K562 (cell line): Measurements from ENCODE around the gene KLK10. TPM values are rescaled to one million over a fixed set of nuclear protein-coding genes. Genes with fewer than 3 reads are reported as not detected.
A peak's percentile ranks its signal among the peaks of the same experiment; 100 is the strongest.

Experiments
- ARID1B ChIP-seq: fragments of 450-650 bp; IDR thresholded peaks from 2 replicates; pipeline ENCODE4 v1.6.1; 2016; ENCODE audit warnings: antibody characterized with exemption, mild to moderate bottlenecking, inconsistent platforms
- ATF1 ChIP-seq, 2 experiments: fragments of 450-650 bp in 1 of 2; IDR thresholded peaks; 2 replicates each; pipeline ENCODE4 v1.6.1; 2016; ENCODE audit warnings: missing compliant biosample characterization in 1 of 2, missing genetic modification characterization in 1 of 2
- ATF7 ChIP-seq: fragments of 450-650 bp; IDR thresholded peaks from 2 replicates; pipeline ENCODE4 v1.7.1; 2014; ENCODE audit warnings: mild to moderate bottlenecking, moderate library complexity
- BRCA1 ChIP-seq, 2 experiments: fragments of 450-650 bp in 1 of 2; sonication (generic) in 1 of 2; formaldehyde crosslinking in 1 of 2; IDR thresholded peaks; 2 replicates each; pipeline versions ENCODE4 v1.5.0 to v1.6.1; 2017 to 2020; ENCODE audit warnings: mild to moderate bottlenecking in 1 of 2, missing genetic modification reagents in 1 of 2
- CREM ChIP-seq: IDR thresholded peaks from 2 replicates; pipeline ENCODE4 v1.6.1; 2014; ENCODE audit warnings: antibody characterized with exemption, low read depth
- CTBP1 ChIP-seq: fragments of 450-650 bp; IDR thresholded peaks from 2 replicates; pipeline ENCODE4 v1.6.1; 2016; ENCODE audit warnings: borderline replicate concordance
- EP400 ChIP-seq: fragments of 450-650 bp; IDR thresholded peaks from 2 replicates; pipeline ENCODE4 v1.6.1; 2017; ENCODE audit warnings: antibody characterized with exemption, mild to moderate bottlenecking, moderate library complexity
- HDAC2 ChIP-seq: fragments of 450-650 bp; IDR thresholded peaks from 2 replicates; pipeline ENCODE4 v1.6.1; 2016; ENCODE audit warnings: mild to moderate bottlenecking
- HDAC3 ChIP-seq: fragments of 450-650 bp; IDR thresholded peaks from 2 replicates; pipeline ENCODE4 v1.6.1; 2018; ENCODE audit warnings: borderline replicate concordance, mild to moderate bottlenecking, moderate library complexity; ENCODE audit not compliant: partially characterized antibody
- HNRNPLL ChIP-seq: fragments of 200-400 bp; formaldehyde crosslinking; IDR thresholded peaks from 2 replicates; pipeline ENCODE4 v1.6.1; 2017; ENCODE audit warnings: low read length, low read depth, mild to moderate bottlenecking; ENCODE audit not compliant: poor library complexity, severe bottlenecking
- MAFG ChIP-seq: fragments of 450-650 bp; conservative IDR thresholded peaks from 2 replicates; pipeline ENCODE4 v1.6.1; 2016; ENCODE audit warnings: missing genetic modification characterization, missing compliant biosample characterization
- PYGO2 ChIP-seq: fragments of 450-650 bp; IDR thresholded peaks from 2 replicates; pipeline ENCODE4 v1.6.1; 2016; ENCODE audit warnings: mild to moderate bottlenecking, missing genetic modification characterization, moderate library complexity, missing compliant biosample characterization
- RCOR1 ChIP-seq, 2 experiments: IDR thresholded peaks; 2 replicates each; pipeline ENCODE4 v1.6.1; 2012; ENCODE audit warnings: low read depth in 2 of 2, low read length in 2 of 2, borderline replicate concordance in 1 of 2, improper control_type of control experiment in 1 of 2
- SRF ChIP-seq, 2 experiments: fragments of 250-450, 450-650 bp in 1 of 2; sonication (Bioruptor Pico) in 1 of 2; sonication (generic) in 1 of 2; formaldehyde crosslinking; IDR thresholded peaks; 2 replicates each; pipeline versions ENCODE4 v1.5.0 to v1.5.1; 2020 to 2022; ENCODE audit warnings: mild to moderate bottlenecking in 1 of 2, missing genetic modification reagents in 1 of 2
- ZNF699 ChIP-seq: fragments of 250-450 bp; sonication (Bioruptor Pico); IDR thresholded peaks from 2 replicates; pipeline ENCODE4 v1.8.0; 2021; ENCODE audit warnings: mild to moderate bottlenecking, moderate library complexity; ENCODE audit not compliant: insufficient replicate concordance
- polyA plus RNA-seq, 8 experiments: library from polyadenylated mRNA; depleted of rRNA in 4 of 8; stranded (reverse) in 5 of 8; unstranded in 3 of 8; fragments of >200 nt; fragmentation: Nextera tagmentation in 2 of 8; fragmentation: Illumina TruSeq in 1 of 8; extraction: Ambion mirVana in 2 of 8; extraction: Trizol in 1 of 8; gene quantifications; 2 replicates each; pipeline versions ENCODE4 v1.2.1 to v1.2.3, GENCODE V29; 2011 to 2014; ENCODE audit warnings: inconsistent platforms in 1 of 8, missing spikeins in 1 of 8
- total RNA-seq, 7 experiments: library from RNA; depleted of rRNA in 6 of 7; stranded (reverse); fragments of >200 nt in 6 of 7; fragmentation: Illumina TruSeq in 2 of 7; extraction: Trizol in 2 of 7; gene quantifications; 2 replicates each; pipeline versions ENCODE4 v1.2.1 to v1.2.3, GENCODE V29; 2011 to 2021; ENCODE audit warnings: low replicate concordance in 1 of 7
- TF ChIP-seq, protein P1 (sequence below): fragments of 450-650 bp; IDR thresholded peaks from 2 replicates; pipeline ENCODE4 v1.6.1; 2016
- TF ChIP-seq, protein P2 (sequence below), 2 experiments: IDR thresholded peaks; 2 replicates each; pipeline ENCODE4 v1.6.1; 2012; ENCODE audit warnings: improper control_type of control experiment in 2 of 2, low read depth in 2 of 2, low read length in 2 of 2, borderline replicate concordance in 1 of 2

The KLK10 gene
- total and polyA plus RNA-seq, 9 of the 15 experiments (the other 6 are each of a cell fraction or from before 2014, with no cell fraction given) = 0.11 TPM; not detected in 8

DNA sequence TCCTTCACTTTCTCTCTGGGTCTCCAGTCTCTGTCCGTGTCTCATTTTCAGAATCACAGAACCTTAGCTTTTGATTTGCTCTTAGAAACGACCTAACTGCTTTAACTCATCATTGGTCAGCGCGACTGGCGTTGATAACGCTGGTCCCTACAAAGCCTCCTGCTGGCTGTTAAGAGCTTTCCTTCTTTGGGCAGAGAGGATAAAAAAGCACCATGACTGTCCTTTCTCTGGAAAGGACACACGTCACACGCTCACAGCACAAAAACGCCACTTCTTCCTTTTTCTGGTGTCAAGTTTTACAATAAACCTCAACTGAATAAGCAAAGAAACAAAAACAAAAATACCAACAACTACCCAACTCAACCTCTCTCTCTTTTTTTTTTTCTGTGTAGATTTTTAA is 17.0 kb upstream of the KLK10 start (continued):
- TF ChIP-seq SRF (CRISPR knock-in tag; IDR thresholded peaks at IDR 0.05) (peak; percentile 73 to 93; a peak in 3 of 4 replicates), ATF7 (peak; percentile 51; the same call in 1 of the 2 replicates), HDAC2 (peak; percentile 27; the same call in 1 of the 2 replicates), ATF1 (CRISPR knock-in tag; IDR thresholded peaks at IDR 0.05) (no peak), ATF1 (tag; IDR thresholded peaks at IDR 0.05) (peak; percentile 59; the same call in 1 of the 2 replicates), PYGO2 (tag) (no peak), EP400 (no peak), CREM (peak; percentile 60), MAFG (tag) (peak; percentile 49), ARID1B (0 out of 2 replicates have a peak, but pooled peaks have one; percentile 20), HDAC3 (no peak), BRCA1 (IDR thresholded peaks at IDR 0.05) (no peak), BRCA1 (CRISPR knock-in tag; IDR thresholded peaks at IDR 0.05) (no peak), HNRNPLL (peak; percentile 30), CTBP1 (peak; percentile 58), RCOR1 (IDR thresholded peaks at IDR 0.05; ENCODE audit: borderline replicate concordance in 1 of 2, low read depth in 2 of 2, low read length in 2 of 2) (peak in 1 of 2 experiments; percentile 71; a peak in 1 of 4 replicates), ZNF699 (CRISPR knock-in tag) (no peak)
- TF ChIP-seq, protein P1, sequence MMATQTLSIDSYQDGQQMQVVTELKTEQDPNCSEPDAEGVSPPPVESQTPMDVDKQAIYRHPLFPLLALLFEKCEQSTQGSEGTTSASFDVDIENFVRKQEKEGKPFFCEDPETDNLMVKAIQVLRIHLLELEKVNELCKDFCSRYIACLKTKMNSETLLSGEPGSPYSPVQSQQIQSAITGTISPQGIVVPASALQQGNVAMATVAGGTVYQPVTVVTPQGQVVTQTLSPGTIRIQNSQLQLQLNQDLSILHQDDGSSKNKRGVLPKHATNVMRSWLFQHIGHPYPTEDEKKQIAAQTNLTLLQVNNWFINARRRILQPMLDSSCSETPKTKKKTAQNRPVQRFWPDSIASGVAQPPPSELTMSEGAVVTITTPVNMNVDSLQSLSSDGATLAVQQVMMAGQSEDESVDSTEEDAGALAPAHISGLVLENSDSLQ = peak; percentile 33
- TF ChIP-seq, protein P2, sequence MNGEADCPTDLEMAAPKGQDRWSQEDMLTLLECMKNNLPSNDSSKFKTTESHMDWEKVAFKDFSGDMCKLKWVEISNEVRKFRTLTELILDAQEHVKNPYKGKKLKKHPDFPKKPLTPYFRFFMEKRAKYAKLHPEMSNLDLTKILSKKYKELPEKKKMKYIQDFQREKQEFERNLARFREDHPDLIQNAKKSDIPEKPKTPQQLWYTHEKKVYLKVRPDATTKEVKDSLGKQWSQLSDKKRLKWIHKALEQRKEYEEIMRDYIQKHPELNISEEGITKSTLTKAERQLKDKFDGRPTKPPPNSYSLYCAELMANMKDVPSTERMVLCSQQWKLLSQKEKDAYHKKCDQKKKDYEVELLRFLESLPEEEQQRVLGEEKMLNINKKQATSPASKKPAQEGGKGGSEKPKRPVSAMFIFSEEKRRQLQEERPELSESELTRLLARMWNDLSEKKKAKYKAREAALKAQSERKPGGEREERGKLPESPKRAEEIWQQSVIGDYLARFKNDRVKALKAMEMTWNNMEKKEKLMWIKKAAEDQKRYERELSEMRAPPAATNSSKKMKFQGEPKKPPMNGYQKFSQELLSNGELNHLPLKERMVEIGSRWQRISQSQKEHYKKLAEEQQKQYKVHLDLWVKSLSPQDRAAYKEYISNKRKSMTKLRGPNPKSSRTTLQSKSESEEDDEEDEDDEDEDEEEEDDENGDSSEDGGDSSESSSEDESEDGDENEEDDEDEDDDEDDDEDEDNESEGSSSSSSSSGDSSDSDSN (IDR thresholded peaks at IDR 0.05; ENCODE audit: borderline replicate concordance in 1 of 2, low read depth in 2 of 2, low read length in 2 of 2) = no peak
